GM23338 (cell line): ENCODE measurements around the gene ZNF143. TPM values are rescaled to one million over a fixed set of nuclear protein-coding genes. Genes with fewer than 3 reads are reported as not detected.
A peak's percentile ranks its signal among the peaks of the same experiment; 100 is the strongest.

Experiments used
- ATAC-seq: fragments of 200-7000 bp; cut with Tn5 transposase; 3 replicates; pipeline ENCODE4 v1.9.1; 2020
- DNase-seq: peaks from one replicate; pipeline ENCODE4 v3.0.0-alpha.2; 2015; ENCODE audit warnings: low spot score
- H2AFZ ChIP-seq: fragments of 200-600 bp; sonication (generic); 2 replicates; pipeline ENCODE4 v1.8.0; 2016; ENCODE audit warnings: antibody characterized with exemption, mild to moderate bottlenecking, moderate library complexity
- H3F3A ChIP-seq: fragments of 200-600 bp; sonication (generic); replicated peaks from 2 replicates; pipeline ENCODE4 v1.8.0; 2017; ENCODE audit warnings: antibody characterized with exemption, mixed run types, low read depth
- H3K27ac ChIP-seq: fragments of 200-600 bp; sonication (generic); 2 replicates; pipeline ENCODE4 v1.6.1; 2016; ENCODE audit warnings: low read depth
- H3K27me3 ChIP-seq: fragments of 200-600 bp; sonication (generic); 2 replicates; pipeline ENCODE4 v1.8.0; 2016; ENCODE audit warnings: mild to moderate bottlenecking, mixed run types, moderate library complexity; ENCODE audit not compliant: insufficient read depth
- H3K36me3 ChIP-seq: fragments of 200-600 bp; sonication (generic); 2 replicates; pipeline ENCODE4 v1.8.0; 2016; ENCODE audit warnings: mild to moderate bottlenecking; ENCODE audit not compliant: insufficient read depth
- H3K4me1 ChIP-seq: fragments of 200-600 bp; sonication (generic); 2 replicates; pipeline ENCODE4 v1.8.0; 2016; ENCODE audit warnings: mild to moderate bottlenecking, moderate library complexity; ENCODE audit not compliant: insufficient read depth
- H3K4me2 ChIP-seq: fragments of 200-600 bp; sonication (generic); 2 replicates; pipeline ENCODE4 v1.7.1; 2017; ENCODE audit warnings: mixed run types
- H3K4me3 ChIP-seq: fragments of 200-600 bp; sonication (generic); 2 replicates; pipeline ENCODE4 v1.6.1; 2016; ENCODE audit warnings: mixed run types
- H3K79me2 ChIP-seq: fragments of 200-600 bp; sonication (generic); replicated peaks from 2 replicates; pipeline ENCODE4 v1.8.0; 2017; ENCODE audit warnings: mild to moderate bottlenecking; ENCODE audit not compliant: insufficient read depth
- H3K9me2 ChIP-seq: fragments of 200-600 bp; sonication (generic); 2 replicates; pipeline ENCODE4 v1.8.0; 2017; ENCODE audit not compliant: insufficient read depth
- H4K20me1 ChIP-seq: fragments of 200-600 bp; sonication (generic); replicated peaks from 2 replicates; pipeline ENCODE4 v1.8.0; 2017; ENCODE audit warnings: mild to moderate bottlenecking; ENCODE audit not compliant: insufficient read depth
- H3K27ac Mint-ChIP-seq: 2 replicates; pipeline ENCODE4 v1.8.0; 2020; ENCODE audit warnings: inconsistent platforms, mild to moderate bottlenecking, moderate library complexity, mixed read lengths
- H3K27me3 Mint-ChIP-seq: 3 replicates; pipeline ENCODE4 v1.8.0; 2022; ENCODE audit warnings: low read depth, mild to moderate bottlenecking, moderate library complexity, mixed read lengths, inconsistent platforms; ENCODE audit not compliant: insufficient read depth, poor library complexity
- H3K36me3 Mint-ChIP-seq: 3 replicates; pipeline ENCODE4 v1.8.0; 2021; ENCODE audit warnings: low read depth, mild to moderate bottlenecking, inconsistent platforms, moderate library complexity, mixed read lengths
- H3K4me1 Mint-ChIP-seq: 3 replicates; pipeline ENCODE4 v1.8.0; 2020; ENCODE audit warnings: mild to moderate bottlenecking, inconsistent platforms, mixed read lengths
- H3K4me3 Mint-ChIP-seq: 3 replicates; pipeline ENCODE4 v1.8.0; 2021; ENCODE audit warnings: moderate library complexity, mild to moderate bottlenecking, inconsistent platforms, mixed read lengths
- H3K9me3 Mint-ChIP-seq: 3 replicates; pipeline ENCODE4 v1.8.0; 2020; ENCODE audit warnings: moderate library complexity, mild to moderate bottlenecking, inconsistent platforms, mixed read lengths
- CREB1 ChIP-seq: fragments of 250-450 bp; sonication (Bioruptor Pico); IDR thresholded peaks from 2 replicates; pipeline ENCODE4 v1.5.0; 2020; ENCODE audit warnings: low read depth, mild to moderate bottlenecking, moderate library complexity
- CTCF ChIP-seq, 2 experiments: fragments of 200-600 bp in 1 of 2; sonication (generic) in 1 of 2; conservative IDR thresholded peaks; 2 replicates each; pipeline versions ENCODE4 v1.5.1 to v1.6.1; 2016 to 2017; ENCODE audit warnings: antibody characterized with exemption in 2 of 2, low read depth in 2 of 2, mild to moderate bottlenecking in 2 of 2, moderate library complexity in 1 of 2
- ETS1 ChIP-seq: IDR thresholded peaks from 2 replicates; pipeline ENCODE4 v1.6.1; 2016; ENCODE audit warnings: antibody characterized with exemption
- EZH2 ChIP-seq: fragments of 200-600 bp; sonication (generic); IDR thresholded peaks from one replicate; pipeline ENCODE4 v1.8.0; 2017; ENCODE audit warnings: antibody characterized with exemption, mild to moderate bottlenecking, low read depth; ENCODE audit not compliant: unreplicated experiment
- EZH2phosphoT487 ChIP-seq: fragments of 200-600 bp; sonication (generic); IDR thresholded peaks from one replicate; pipeline ENCODE4 v1.8.1; 2018; ENCODE audit warnings: antibody characterized with exemption; ENCODE audit not compliant: unreplicated experiment
- JUNB ChIP-seq: IDR thresholded peaks from one replicate; pipeline ENCODE4 v1.6.1; 2016; ENCODE audit warnings: antibody characterized with exemption; ENCODE audit not compliant: unreplicated experiment
- NANOG ChIP-seq: IDR thresholded peaks from 2 replicates; pipeline ENCODE4 v1.6.1; 2016; ENCODE audit warnings: antibody characterized with exemption, borderline replicate concordance
- POLR2AphosphoS5 ChIP-seq: IDR thresholded peaks from 2 replicates; pipeline ENCODE4 v1.6.1; 2016; ENCODE audit warnings: antibody characterized with exemption, low read depth
- REST ChIP-seq: IDR thresholded peaks from one replicate; pipeline ENCODE4 v1.6.1; 2018; ENCODE audit warnings: antibody characterized with exemption; ENCODE audit not compliant: unreplicated experiment
- STAT1 ChIP-seq: IDR thresholded peaks from one replicate; pipeline ENCODE4 v1.6.1; 2016; ENCODE audit warnings: antibody characterized with exemption; ENCODE audit not compliant: unreplicated experiment
- ZNF114 ChIP-seq: fragments of 250-450 bp; sonication (Bioruptor Pico); IDR thresholded peaks from 2 replicates; pipeline ENCODE4 v1.5.0; 2020; ENCODE audit warnings: mild to moderate bottlenecking, moderate library complexity
- ZNF331 ChIP-seq: fragments of 250-450 bp; sonication (Bioruptor Pico); IDR thresholded peaks from 2 replicates; pipeline ENCODE4 v1.5.0; 2020; ENCODE audit warnings: low read depth, mild to moderate bottlenecking, moderate library complexity
- ZNF462 ChIP-seq: fragments of 250-450 bp; sonication (Bioruptor Pico); IDR thresholded peaks from 2 replicates; pipeline ENCODE4 v1.5.0; 2020; ENCODE audit warnings: mild to moderate bottlenecking, moderate library complexity
- polyA plus RNA-seq: library from polyadenylated mRNA; unstranded; fragments of >200 nt; fragmentation: Nextera tagmentation; extraction: Ambion mirVana; gene quantifications from 2 replicates; pipeline ENCODE4 v1.2.1, GENCODE V29; 2016
- total RNA-seq: library from RNA; depleted of rRNA; stranded (reverse); fragments of >200 nt; shearing (Covaris generic); gene quantifications from 2 replicates; pipeline ENCODE4 v1.2.3, GENCODE V29; 2014

ZNF143 gene
- total and polyA plus RNA-seq, 2 experiments from 2014 or later = 33.5 to 44.2 TPM

- no peak overlapping the region for H3K4me3 ChIP-seq
- H3K27ac ChIP-seq = no peak overlapping the region
- peaks cover 22% of the 10 kb centered on the region for H3K79me2 ChIP-seq
- H4K20me1 ChIP-seq = no peaks in the 10 kb centered on the region
- peaks cover 25% of the 10 kb centered on the region for H3K27me3 Mint-ChIP-seq
- peaks cover 18% of the 10 kb centered on the region for H3K36me3 Mint-ChIP-seq
- H3K9me2 ChIP-seq = no peaks in the 10 kb centered on the region
- H3K4me2 ChIP-seq = peak overlapping the region; percentile 72; the same call in 1 of the 2 replicates
- peak overlapping the region; percentile 86; the same call in 2 of the 3 replicates for H3K4me3 Mint-ChIP-seq
- peaks cover 33% of the 10 kb centered on the region for H3K4me1 ChIP-seq
- no peak for DNase-seq
- H3K27me3 ChIP-seq = no peaks in the 10 kb centered on the region
- TF ChIP-seq ETS1 (no peak), POLR2AphosphoS5 (no peak), EZH2phosphoT487 (no peak), ZNF462 (CRISPR knock-in tag) (no peak), NANOG (no peak), REST (no peak), JUNB (no peak), STAT1 (no peak), ZNF331 (no peak), EZH2 (no peak), CREB1 (CRISPR knock-in tag) (no peak), CTCF (conservative IDR thresholded peaks at IDR 0.05; ENCODE audit: low read depth in 2 of 2) (no peak), ZNF114 (CRISPR knock-in tag) (no peak)
- no peaks in the 10 kb centered on the region for H3K9me3 Mint-ChIP-seq
- no peaks in the 10 kb centered on the region for H3F3A ChIP-seq
- no peak overlapping the region for H2AFZ ChIP-seq
- peaks cover under 1% of the 10 kb centered on the region; the same call in 1 of the 2 replicates for H3K36me3 ChIP-seq
- ATAC-seq = no peak
- no peak overlapping the region; the same call in 1 of the 2 replicates for H3K27ac Mint-ChIP-seq
- peaks cover 41% of the 10 kb centered on the region for H3K4me1 Mint-ChIP-seq
Observed at GRCh38 chr11:9571071-9571762, 110.4 kb downstream of the ZNF143 start.
